Muscle layer of duodenum (tissue), 2 donors: ENCODE data around the gene RAP2A.

ENCODE experiments used
- H3K27ac ChIP-seq: one replicate; pipeline ENCODE4 v1.7.0; 2013; ENCODE audit warnings: mild to moderate bottlenecking, low read length
- H3K27me3 ChIP-seq: one replicate; pipeline ENCODE4 v1.7.0; 2013; ENCODE audit warnings: low read depth, mild to moderate bottlenecking, control low read depth, low read length
- H3K36me3 ChIP-seq, 2 donors: one replicate each; pipeline ENCODE4 v1.7.0; 2013; ENCODE audit warnings: low read length in 2 of 2, control low read depth in 1 of 2, mild to moderate bottlenecking in 1 of 2; ENCODE audit not compliant: insufficient read depth in 2 of 2, control insufficient read depth in 1 of 2
- H3K4me1 ChIP-seq, 2 donors: one replicate each; pipeline ENCODE4 v1.7.0; 2013; ENCODE audit warnings: low read length in 2 of 2, mild to moderate bottlenecking in 2 of 2, control low read depth in 1 of 2, moderate library complexity in 1 of 2; ENCODE audit not compliant: insufficient read depth in 2 of 2, control insufficient read depth in 1 of 2
- H3K4me3 ChIP-seq, 2 donors: one replicate each; pipeline ENCODE4 v1.7.0; 2013; ENCODE audit warnings: low read length in 2 of 2, low read depth in 1 of 2, mild to moderate bottlenecking in 1 of 2
- H3K9me3 ChIP-seq, 2 donors: one replicate each; pipeline ENCODE4 v1.7.0; 2013; ENCODE audit warnings: low read length in 2 of 2, control low read depth in 1 of 2, mild to moderate bottlenecking in 1 of 2; ENCODE audit not compliant: control insufficient read depth in 1 of 2
- donor health status: healthy.

Gene RAP2A

DNA sequence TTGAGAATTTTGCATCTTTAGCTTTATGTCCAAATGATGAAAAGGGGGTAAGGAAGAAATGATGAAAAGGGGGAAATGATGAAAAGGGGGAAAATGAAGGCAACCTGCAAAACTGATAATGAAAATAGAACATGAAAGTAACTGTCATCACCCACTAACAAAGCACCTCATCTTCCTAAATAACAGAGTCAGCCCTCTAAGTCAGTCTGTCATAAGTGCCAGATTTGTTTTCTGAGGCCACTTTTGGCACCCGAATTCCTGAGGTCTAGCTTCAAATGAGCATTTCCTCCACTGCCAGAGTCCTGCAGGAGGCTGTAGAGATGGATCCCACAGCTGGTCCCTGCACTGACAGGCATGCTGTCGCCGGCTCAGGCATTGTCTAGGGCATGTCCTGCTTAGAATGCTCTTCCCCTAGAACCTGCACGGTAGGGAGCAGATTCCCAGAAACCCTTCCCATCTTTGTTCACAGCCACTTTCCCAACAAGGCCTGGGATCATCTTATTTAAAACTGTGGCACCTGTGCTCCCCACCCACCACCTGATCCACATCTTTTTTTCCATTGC lies 25.3 kb downstream of the RAP2A start:
- Histone ChIP-seq H3K27ac (no peak overlapping the region), H3K4me3 (no peak overlapping the region), H3K27me3 (no peaks in the 10 kb centered on the region), H3K36me3 (peaks cover 2 to 4% of the 10 kb centered on the region in 2 donors), H3K4me1 (peaks cover 0 to 6% of the 10 kb centered on the region in 2 donors), H3K9me3 (no peaks in the 10 kb centered on the region)

DNA sequence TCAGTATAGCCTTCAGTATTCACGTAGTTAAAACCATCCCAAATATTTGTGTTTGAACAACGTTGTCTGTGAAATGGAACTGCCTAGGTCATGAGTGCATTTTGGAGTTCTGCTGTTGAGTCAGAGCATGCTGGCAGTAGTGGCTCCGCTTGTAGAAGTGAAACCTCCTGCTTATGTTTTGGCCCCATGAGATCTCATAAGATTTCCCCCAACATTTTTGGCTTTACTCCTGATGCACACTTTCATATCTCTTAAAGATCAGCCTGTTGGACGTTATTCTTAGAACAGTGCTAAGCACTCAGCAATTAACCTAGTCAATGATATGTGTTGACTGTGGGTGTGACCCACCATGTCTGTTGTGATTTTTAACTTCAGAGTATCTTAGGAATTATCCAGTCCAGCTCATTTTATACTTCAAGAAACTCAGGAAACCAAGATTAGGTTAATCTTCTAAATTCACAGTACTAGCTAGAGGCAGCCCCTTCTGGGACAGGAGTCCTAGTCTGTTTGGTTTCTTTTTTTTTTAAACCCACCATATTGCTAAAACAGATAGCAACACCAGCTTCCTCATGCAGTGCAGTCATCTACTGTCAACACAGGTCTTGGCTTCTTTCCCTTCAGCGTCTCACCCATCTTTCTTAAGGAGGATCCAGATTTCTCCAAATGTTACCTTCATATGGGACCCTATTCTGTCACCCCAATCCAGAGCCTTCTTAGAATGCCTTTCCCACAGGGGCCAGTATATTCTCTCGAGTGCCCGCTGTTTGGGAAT lies 26.2 kb downstream of the RAP2A start:
- Histone ChIP-seq H3K4me3 (no peak overlapping the region), H3K9me3 (no peaks in the 10 kb centered on the region), H3K4me1 (peaks cover 0 to 6% of the 10 kb centered on the region in 2 donors), H3K36me3 (peaks cover 5 to 11% of the 10 kb centered on the region in 2 donors), H3K27me3 (no peaks in the 10 kb centered on the region), H3K27ac (no peak overlapping the region)

DNA sequence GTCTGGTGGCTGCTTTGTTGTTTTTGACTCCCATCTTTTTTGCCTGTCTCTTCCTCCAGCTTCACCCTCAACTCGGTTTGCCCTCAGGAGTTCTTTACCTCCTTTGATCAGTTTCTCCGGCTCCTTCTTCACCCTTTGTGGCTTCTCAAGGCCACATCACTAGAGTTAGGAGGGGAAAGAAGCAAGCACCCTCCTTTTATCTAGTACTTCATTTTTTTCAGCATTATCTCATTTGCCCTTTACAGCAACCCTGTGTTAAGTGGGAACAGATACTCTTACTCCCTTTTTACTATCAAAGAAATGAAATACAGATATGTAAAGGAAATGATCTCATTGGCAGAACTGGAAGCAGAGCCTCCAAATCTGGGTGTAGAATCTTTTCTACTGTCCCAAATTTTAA lies 26.9 kb downstream of the RAP2A start:
- H3K27me3 ChIP-seq, result no peaks in the 10 kb centered on the region
- H3K9me3 ChIP-seq, result no peaks in the 10 kb centered on the region
- H3K4me1 ChIP-seq, result peaks cover 0 to 6% of the 10 kb centered on the region in 2 donors
- H3K27ac ChIP-seq, result no peak overlapping the region
- no peak overlapping the region for H3K4me3 ChIP-seq
- H3K36me3 ChIP-seq, result peaks cover 5 to 15% of the 10 kb centered on the region in 2 donors

DNA sequence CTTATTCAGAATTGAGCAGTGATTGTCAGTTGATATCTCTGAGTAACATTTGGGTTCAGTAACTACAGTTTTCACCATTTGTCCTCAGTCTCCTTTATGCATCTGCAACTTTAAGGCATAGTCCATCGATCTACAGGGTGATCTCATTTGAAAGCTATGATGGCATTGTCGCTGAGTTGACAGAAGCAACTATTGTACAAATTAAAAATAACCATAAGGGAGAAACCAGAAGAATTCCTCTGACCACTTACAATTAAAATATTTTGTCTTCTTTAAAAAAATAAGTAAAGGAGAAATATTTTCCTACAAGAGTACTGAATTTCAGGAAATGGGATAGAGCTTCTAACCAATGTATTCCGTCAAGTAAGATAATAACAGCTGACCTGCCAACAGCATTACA lies 30.6 kb downstream of the RAP2A start:
- no peak overlapping the region for H3K27ac ChIP-seq
- H3K4me1 ChIP-seq, result peaks cover 0 to 1% of the 10 kb centered on the region in 2 donors
- no peaks in the 10 kb centered on the region for H3K9me3 ChIP-seq
- H3K4me3 ChIP-seq, result no peak overlapping the region
- H3K36me3 ChIP-seq, result peaks cover 5 to 15% of the 10 kb centered on the region in 2 donors
- no peaks in the 10 kb centered on the region for H3K27me3 ChIP-seq

DNA sequence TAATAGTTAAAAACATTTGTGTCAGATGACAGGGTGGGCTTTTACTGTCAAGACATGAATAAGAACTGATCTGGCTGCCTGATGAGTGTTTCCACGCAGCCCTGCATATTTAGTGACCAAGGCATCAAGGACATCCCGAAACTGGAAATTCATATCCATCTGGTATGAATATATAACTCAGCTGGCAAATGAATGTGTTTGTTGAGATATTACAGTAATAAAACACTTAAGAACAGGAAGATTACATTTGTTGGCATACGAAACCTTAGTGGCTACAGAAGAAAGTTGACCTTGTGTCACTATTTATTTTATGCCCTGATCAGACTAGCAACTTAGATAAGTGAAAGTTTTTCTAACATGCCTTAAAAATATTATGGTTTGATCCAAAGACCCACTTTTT lies 32.8 kb downstream of the RAP2A start:
- H3K4me1 ChIP-seq, result no peaks in the 10 kb centered on the region
- peaks cover 5 to 15% of the 10 kb centered on the region in 2 donors for H3K36me3 ChIP-seq
- H3K4me3 ChIP-seq, result no peak overlapping the region
- no peak overlapping the region for H3K27ac ChIP-seq
- H3K27me3 ChIP-seq, result no peaks in the 10 kb centered on the region
- no peaks in the 10 kb centered on the region for H3K9me3 ChIP-seq

DNA sequence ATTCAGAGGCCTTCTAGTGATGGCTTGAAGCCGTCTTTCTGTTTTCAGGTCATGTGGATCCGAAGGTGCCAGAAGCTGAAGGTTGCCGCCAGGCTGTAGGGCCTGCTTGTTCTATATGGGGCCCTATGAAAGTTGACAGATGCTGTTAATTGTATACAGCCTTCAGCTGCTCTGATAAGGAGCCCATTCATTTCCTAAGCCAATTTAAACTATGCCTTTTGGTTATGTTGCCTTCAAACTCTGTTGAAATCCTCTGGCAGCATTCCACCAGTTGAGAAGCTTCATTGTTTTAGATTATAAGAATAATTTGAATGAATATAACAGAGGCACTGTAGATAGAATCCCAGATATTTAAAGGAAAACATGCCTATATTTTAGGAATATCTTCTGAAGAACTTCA lies 34.4 kb downstream of the RAP2A start:
- H3K4me1 ChIP-seq, result no peaks in the 10 kb centered on the region
- H3K9me3 ChIP-seq, result no peaks in the 10 kb centered on the region
- H3K4me3 ChIP-seq, result no peak overlapping the region
- H3K27ac ChIP-seq, result no peak overlapping the region
- H3K36me3 ChIP-seq, result peaks cover 5 to 15% of the 10 kb centered on the region in 2 donors
- no peaks in the 10 kb centered on the region for H3K27me3 ChIP-seq

DNA sequence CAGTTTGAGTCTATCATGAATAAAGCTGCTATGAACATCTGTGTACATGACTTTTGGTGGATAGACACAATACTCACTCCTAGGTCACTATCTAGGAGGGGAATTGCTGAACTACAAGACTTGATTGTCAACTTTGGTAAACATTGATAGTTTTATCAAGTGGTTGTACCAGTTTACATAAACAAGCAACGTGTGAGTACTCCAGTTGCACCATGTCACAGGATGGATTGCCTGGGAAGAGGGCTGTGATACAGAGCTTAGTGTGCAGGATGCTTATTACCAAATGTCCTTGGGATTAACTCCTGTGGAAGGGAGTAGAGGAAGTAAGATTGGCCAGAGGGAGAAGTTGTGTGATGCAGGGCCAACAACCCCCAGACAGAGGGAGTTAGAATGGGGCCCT lies 37.7 kb downstream of the RAP2A start:
- no peak overlapping the region for H3K4me3 ChIP-seq
- no peaks in the 10 kb centered on the region for H3K9me3 ChIP-seq
- H3K27me3 ChIP-seq, result no peaks in the 10 kb centered on the region
- no peaks in the 10 kb centered on the region for H3K36me3 ChIP-seq
- no peak overlapping the region for H3K27ac ChIP-seq
- H3K4me1 ChIP-seq, result peaks cover 0 to 7% of the 10 kb centered on the region in 2 donors

DNA sequence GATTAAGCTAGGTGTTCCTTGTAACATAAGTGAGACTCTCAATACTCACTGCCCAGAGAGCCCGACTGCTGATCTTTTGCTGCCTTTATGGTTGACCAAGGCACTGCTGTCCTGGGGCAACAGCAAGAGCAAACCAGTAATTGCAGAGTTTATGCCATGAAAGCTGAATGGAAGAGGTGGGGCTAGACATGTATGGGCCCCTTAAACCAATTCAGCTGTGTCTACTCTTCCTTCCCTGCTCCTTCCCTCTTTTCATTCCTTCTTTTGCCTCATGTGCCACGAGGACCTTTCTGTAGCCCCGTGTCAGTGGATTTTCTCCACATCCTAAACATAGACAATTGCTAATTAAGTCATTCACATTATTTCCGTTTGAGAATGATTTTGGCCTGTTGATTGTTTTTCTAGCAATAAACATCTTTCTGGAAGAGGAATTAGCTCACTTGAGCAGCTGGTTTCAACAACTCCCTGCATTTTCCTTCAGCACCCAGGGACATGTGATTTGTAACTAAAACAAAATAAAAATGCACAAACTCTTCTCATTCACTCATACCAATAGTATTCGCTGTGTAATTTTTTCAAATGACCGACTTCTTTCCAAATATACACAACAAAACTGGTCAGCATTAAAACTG lies 40.5 kb downstream of the RAP2A start:
- H3K27me3 ChIP-seq, result no peaks in the 10 kb centered on the region
- H3K9me3 ChIP-seq, result no peaks in the 10 kb centered on the region
- H3K36me3 ChIP-seq, result no peaks in the 10 kb centered on the region
- no peak overlapping the region for H3K27ac ChIP-seq
- peaks cover 0 to 13% of the 10 kb centered on the region in 2 donors for H3K4me1 ChIP-seq
- no peak overlapping the region for H3K4me3 ChIP-seq

DNA sequence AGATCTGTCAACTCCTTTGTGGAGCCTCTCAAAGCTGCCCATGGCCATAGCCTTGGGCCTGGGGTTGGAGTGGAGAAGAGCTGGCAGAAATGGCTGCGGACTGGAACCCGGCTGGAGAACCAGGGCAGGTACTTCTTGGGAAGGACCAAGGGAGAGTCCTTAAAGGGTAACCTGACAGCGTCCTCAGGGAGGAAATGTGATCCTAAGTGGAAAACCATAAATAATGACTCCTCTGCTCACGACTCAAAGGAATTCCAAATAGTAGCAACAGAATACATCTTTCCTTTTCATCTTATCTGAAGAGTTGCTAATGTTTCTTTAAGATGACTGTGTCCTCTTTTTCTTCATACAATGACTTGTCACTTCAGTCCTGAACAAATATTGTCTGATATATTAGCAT lies 41.0 kb downstream of the RAP2A start:
- Histone ChIP-seq H3K36me3 (no peaks in the 10 kb centered on the region), H3K27me3 (no peaks in the 10 kb centered on the region), H3K4me1 (peaks cover 0 to 13% of the 10 kb centered on the region in 2 donors), H3K4me3 (no peak overlapping the region), H3K9me3 (no peaks in the 10 kb centered on the region), H3K27ac (no peak overlapping the region)

DNA sequence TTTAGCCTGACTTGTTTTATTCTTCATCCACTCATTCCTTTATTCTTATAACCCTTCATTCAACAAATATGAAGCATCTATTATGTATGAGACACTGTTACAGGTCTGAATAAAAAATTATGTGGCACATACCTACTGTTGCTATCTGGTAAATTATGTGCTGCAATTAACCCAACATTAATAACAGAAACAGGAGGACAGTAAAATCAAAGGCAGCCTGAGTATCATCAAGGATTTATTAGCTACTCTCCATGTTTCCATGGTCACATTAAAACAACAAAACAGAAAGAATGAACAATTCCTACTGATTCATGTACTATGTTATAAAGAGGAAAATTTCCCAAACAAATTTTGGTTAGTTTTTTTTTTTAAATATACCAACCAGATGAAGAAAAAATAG lies 43.9 kb downstream of the RAP2A start:
- no peaks in the 10 kb centered on the region for H3K36me3 ChIP-seq
- no peak overlapping the region for H3K4me3 ChIP-seq
- H3K4me1 ChIP-seq, result peaks cover 0 to 13% of the 10 kb centered on the region in 2 donors
- no peaks in the 10 kb centered on the region for H3K27me3 ChIP-seq
- no peak overlapping the region for H3K27ac ChIP-seq
- H3K9me3 ChIP-seq, result no peaks in the 10 kb centered on the region

DNA sequence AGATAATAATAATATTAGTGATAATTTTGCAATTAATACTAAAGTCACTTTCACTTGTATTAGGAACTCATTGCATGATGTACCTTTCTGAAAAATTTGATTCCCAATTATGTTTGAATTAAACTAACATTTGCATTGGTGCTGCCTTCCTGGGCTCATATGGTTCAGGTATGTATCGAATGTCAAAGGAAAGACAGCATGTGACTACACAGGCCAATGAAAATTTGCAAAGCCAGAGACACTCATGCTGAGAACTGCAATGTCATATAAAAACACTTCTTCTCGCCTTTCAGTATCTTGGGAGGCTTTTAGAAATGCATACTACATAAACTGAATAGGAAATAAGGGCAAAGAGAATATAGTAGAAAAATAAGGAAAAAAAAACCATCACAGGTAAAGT lies 44.3 kb downstream of the RAP2A start:
- H3K4me3 ChIP-seq, result no peak overlapping the region
- H3K9me3 ChIP-seq, result no peaks in the 10 kb centered on the region
- H3K36me3 ChIP-seq, result no peaks in the 10 kb centered on the region
- no peak overlapping the region for H3K27ac ChIP-seq
- no peaks in the 10 kb centered on the region for H3K27me3 ChIP-seq
- peaks cover 0 to 13% of the 10 kb centered on the region in 2 donors for H3K4me1 ChIP-seq
